ENCODE results near the gene CFAP73.
A peak's percentile ranks its signal among the peaks of the same experiment; 100 is the strongest.
"Not testable (repeated sequence)": the region's sequence is repeated elsewhere in the genome, so short reads cannot be mapped to it uniquely, and the experiment has no call there.

The CFAP73 gene

DNA sequence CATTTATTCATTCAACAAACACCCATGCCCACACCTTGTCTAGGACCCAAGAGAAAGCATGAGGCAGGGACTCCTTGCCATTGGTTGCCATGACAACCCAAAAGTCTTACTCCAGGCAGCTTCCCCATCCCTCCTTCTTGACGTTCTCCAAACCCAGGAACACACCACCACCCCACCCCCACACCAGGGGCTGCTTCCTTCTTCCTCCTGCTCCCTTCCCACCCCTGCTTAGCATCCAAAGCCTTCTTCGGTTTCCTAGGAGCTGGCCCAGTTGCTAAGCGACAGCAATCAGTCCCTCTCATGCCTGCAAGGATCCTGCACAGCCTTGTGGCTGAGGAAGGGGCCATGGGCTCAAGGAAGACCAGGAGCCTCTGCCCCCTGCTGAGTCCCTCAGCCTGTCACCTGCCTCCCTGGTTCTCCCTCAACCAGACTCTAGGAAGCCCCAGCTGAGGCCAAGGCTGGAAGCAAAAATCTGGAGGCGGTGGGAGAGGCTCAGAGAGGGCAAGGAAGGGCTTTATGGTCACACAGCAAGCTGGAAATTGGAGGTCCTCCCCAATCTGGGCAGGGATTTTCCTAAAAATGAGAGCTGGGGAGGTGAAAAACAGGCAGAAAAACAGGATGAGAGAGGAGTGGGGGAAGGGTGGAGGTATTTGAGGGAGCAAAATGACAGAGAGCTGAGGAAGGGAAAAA is 29.4 kb upstream of the CFAP73 start:
- no peak for DNase-seq (ENCODE audit: low spot score)

DNA sequence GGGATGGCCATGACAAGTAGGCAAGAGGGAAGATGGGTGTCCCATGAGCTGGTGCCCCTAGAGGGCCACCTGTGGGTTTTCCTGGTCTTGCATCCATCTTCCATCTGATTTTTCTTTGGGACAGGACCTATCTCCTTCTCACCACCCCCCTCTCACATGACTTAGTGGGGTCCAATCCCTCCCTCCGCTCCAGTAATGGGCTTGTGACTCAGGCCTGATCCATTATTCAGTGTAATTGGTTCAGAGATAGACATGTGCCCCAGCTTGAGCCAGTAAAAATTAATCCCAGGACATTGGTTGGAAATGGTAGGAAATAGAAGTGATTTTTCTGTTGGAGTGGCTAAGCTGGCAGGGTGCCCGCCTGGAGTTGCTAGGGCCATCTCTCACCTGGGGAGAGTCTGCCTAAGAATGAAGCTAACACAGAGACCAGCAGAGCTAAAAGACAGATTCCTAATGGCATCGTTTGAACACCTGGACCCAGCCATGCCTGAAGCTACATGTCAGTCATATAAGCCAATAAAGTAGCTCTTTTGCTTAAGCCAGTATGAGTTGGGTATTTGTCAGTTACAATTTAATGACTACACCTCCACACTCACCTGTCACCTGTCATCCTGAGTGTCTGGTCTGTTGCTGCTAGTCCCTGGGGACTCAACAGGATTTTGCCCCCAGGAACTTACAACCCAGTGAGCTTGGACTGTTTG is 28.7 kb upstream of the CFAP73 start:
- DNase-seq (ENCODE audit: low spot score) = no peak

DNA sequence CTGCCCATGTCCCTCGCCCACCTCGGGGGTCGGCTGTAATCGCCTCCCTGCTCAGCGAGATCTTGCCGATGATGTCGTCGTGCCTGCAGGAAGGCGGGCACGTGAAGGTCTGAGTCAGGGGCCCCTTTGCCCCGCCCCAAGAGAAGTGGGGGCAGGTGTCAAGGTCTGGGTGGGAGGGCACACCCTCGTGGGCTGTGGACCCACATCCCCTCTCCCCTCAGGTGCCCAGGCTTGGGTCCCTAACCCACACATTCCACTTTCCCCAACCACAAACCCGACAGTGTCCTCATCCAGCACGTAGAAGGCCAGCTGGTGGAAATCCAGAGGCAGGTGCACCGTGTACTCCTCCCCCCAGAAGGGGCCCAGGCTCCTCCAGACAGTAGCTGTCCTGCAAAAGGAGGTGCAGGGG is 21.7 kb upstream of the CFAP73 start:
- DNase-seq (ENCODE audit: low spot score) = no peak

DNA sequence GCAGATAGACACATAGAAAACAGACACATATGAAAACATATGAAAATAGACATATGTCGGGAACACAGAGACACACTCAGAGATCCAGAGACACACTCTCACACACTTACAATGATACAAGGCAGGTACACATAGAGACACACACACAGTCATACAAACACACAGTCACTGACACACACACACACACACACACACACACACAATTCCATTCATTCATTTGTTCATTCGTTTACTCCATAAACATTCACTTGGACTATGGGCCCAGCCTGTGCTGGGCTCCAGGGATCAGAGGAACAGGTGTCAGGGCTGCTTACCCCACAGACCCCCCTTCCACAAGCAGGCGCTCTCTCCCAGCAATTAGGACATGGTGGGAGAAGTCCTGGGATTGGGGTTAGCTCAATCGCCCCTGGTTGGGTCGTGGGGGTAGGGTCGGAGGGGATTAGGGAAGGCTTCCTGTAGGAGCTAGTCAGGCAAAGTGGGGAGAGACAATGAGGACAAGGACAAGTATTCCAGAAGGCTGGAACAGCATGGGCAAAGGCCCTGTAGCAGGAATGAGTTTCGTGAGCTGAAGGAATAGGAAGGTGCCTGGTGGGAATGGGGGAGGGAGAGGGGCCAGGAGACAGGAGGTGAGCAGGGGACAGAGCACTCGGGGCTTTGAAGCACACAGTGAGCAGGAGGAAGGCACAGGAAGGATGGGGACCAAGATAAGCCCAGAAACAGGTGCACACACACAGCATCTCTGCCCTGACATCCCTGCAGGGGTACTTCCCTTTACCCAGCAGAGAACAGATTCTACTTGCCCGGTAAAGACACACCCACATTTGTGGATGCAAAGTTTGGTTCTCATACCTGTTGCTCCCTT is 20.5 kb upstream of the CFAP73 start:
- DNase-seq (ENCODE audit: low spot score) = no peak

DNA sequence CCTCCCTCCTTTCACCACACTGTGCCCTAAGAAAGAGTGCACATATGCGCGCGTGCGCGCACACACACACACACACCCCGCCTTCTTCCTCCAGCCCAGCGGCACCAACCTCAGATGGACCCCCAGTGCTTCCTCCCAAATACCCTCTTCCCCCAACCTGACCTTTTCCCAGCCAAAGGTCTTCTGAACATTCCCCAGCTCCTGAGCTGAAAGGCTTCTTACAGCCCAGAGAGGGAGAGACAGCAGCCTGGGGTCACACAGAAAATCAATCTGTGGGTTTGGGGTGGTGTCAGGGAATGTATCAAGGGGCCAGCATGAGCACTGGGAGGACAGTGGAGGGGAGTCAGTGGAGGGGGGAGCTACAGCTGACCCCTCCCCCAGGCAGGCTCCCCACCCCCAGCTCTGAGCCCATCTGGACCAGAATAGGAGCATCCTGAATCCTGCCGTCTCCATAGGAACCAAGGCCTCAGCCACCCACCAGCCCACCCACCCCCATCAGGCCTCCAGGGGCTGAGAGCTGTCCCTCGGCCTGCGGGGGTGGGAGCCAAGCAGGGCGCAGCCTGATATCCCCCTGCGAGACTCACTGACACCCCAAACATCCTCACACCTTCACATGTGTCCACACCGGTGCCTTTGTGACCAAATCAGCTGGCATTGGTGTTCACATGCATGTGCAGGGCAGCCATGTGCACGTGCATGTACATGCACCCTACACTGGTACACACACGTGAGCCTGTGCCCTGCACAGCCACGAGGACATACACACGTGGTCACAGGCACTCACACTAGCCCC is 19.7 kb upstream of the CFAP73 start:
- no peak for DNase-seq (ENCODE audit: low spot score)

DNA sequence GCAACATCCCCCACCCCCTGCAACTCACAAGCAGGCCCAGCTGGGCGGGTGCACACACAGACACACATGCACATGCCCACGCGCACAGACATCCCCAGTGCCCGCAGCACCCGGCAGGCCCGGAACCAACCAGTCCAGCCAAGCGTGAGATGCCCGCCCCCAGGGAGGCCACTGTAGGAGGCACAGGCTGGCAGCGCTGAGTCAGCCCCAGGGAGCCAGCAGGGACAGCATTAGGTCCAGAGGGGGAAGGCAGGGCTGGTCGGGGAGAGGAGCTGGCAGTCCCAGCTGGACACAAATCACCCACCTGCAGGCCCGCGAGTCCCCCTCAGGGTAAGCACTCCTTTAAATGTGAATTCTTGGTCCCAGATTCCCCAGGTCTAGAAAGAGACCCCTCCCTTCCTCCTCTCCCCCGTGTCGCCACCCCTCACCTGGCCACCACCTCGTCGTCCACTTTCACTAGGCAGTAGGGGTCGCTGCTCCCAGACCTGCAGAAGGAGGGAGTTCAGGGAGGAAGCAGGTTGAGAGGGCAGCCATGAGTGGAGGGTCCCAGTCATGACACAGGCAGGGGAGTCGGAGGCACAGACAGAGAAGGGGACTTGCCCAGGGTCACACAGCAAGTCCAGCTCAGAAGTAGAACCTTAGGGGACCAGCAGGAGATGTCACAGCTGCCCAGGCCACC is 18.9 kb upstream of the CFAP73 start:
- peak; percentile 71 for DNase-seq (ENCODE audit: low spot score)

DNA sequence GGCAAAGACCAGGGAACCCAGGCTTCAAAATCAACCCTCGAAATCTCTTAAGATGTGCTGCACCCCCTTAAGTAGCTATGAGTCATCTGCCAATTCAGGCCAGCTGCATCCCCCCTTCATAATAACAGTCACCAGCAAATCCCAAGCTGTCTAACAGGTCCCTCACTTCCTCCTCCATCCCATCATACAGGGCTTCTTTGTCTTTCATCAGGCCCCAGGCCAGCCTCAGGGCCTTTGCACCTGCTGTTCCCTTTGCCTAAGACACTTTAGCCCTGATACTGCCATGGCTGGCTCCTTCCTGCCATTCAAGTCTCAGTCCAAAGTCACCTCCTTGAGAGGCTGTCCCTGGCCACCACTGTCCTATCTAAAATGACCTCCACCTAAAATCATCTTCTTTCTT is 18.0 kb upstream of the CFAP73 start:
- no peak for DNase-seq (ENCODE audit: low spot score)

DNA sequence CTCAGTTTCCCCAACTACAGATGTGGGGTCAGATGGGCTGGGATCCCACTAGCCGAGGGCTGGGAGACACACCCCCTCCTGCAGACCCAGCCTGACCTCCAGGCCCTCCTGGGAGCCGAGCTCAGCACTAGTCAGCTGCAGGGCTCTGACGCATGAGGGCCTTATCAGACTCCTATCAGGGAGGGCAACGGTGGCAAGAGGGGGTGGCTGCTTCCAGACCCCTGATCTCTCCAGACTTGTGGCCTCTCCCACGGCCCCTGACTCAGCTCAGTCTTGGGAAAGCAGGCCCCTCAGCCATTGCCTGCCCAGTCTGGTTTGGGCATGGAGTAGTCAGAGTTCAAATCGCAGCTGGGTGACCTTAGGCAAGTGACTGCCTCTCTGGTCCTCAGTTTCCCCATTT is 16.5 kb upstream of the CFAP73 start:
- no peak for DNase-seq (ENCODE audit: low spot score)

DNA sequence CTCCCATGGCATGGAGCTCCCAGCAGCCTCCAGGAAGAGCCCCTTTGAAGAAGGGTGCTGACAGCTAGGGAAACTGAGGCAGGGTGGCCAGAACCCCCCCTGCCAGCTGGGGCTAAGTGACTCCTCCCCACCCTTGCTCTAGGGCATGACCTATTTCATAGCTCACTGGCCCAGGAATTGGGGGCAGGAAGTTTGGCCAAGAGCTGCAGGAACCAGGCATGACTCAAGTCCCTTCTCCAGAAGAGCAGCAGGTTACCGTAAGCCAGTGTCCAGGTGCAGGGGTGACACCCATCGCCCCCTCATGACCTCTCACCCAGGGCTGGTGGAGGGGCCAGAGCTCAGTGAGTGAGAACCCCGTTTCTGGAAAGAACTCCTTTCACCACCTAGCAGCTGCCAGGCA is 15.9 kb upstream of the CFAP73 start:
- DNase-seq (ENCODE audit: low spot score) = no peak

DNA sequence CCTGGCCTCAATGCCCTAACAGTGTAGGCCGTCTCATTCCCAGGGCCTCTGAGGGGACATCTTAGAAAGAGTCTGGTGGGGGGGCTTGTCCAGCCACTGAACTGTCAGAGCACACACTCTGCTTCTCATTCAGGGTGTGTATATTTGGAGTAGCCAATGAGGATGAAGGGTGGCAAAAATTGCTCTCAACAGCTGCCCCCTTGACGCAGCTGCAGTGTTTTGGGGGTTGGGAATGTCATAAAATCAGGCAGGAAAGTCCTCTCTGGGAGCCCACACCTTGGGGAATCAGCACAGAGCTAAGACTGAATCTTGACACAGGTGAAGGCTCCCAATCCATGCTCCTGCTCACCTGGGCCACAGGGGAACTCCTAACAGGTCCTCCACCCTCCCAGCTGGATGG is 15.5 kb upstream of the CFAP73 start:
- no peak for DNase-seq (ENCODE audit: low spot score)

DNA sequence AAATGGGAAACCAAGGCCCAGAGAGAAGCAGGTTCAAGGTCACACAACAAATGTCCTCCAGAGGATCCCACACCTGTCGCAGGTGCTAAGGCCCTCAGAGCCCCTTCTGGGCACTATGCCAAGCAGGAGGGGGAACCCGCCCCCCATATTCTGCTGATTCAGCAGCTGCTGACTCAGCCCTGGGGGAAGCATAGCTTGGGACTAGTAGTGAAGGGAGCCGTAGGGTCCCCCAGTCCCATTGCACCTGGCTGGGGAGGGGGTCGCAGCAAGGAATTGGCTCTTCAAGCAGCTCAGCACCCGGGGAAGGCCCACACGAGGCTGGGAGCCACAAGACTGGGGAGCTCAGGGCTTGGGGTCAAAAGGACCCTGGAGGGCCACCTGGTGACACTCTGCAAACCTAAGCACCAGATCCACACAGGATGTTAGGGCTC is 15.0 kb upstream of the CFAP73 start:
- no peak for DNase-seq (ENCODE audit: low spot score)

DNA sequence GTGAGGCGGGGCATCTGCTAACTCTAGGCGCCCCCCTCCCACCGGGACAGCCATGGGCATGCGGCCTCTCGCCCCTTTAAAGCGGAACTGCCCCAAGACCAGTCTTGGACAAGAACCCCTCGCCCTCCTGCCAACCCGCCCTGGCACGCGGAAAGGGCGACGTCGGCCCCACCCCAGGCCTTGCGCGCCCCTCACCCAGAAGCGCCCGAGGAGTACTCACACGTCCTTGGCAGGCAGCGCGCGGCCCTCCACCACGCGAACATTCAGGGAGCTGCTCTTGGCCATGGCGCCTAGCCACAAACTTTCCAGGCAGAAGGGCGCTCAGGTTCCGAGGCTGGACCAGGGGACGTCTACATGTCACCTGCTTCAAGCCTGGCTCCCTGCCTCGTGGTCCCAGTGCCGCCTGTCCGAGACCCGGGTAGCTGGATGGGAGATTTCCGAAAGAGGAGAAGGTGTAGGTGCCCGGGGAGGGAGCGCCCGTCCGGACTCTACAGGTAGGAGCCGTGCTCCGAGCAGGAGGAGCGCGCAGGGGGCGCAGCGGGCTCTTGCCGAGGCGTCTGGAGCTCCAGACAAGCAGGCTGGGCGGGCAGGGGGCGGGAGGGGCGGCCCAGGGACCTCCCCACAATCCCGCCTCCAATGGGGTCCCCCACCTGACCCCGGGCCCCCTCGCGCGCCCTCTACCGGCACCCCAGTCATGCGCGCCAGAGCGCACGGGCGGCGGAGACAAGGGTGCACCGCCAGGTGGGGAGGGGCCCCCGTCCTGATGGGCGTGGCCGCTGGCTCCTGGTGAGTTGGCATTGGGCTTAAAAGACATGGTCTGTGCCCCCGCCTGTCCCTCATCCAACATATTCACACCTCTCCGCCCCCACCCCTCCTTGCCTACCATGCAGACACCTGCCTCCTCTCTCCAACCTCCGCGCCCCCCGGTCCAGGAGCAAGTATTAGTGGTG is 14.1 kb upstream of the CFAP73 start, which contains the start of gene RASAL1:
Gene RASAL1 (minus strand): TSS at position 584 of the 950 bp plus-strand sequence. CDS start 299 bp downstream, at position 285.
- peak; percentile 83 for DNase-seq (ENCODE audit: low spot score)

DNA sequence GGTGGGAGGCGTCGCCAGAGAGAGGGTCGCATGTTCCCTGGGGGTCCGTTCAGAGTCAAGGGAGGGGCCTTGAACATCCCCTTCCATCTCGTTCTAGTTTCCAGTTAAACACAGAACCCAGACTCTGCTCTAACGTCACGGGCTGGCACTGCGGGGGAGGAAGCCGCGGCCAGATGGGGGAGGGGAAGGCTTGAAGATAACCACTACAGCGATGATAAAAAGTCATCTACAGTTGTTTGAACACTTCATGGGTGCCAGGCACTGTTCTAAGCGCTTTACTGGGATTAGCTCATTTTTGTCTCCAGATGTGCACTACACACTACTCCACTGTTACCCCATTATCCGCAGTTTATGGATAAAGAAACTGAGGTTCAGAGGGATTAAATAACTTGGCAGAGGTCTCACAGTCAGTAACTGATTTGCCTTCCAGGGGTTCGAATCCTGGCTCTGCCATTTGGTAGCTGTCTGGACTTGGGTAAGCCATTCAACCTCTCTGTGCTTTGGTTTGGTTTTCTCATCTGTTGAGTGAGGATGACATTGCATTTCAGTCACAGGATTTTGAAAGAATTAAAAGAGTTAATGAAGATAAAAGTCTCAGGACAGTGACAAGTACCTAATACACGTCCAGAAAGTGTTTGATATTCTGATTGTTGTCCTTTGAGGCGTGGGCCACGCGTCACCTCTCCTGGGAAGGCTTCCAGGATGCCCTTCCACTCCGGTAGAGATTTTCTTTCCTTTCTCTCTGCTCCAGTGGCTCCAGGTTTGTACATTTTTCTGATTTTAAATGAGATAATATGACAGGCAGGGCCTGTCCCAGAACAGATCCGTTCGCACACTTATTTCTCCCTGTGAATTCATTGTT is 13.2 kb upstream of the CFAP73 start:
- peak; percentile 73 for DNase-seq (ENCODE audit: low spot score)

DNA sequence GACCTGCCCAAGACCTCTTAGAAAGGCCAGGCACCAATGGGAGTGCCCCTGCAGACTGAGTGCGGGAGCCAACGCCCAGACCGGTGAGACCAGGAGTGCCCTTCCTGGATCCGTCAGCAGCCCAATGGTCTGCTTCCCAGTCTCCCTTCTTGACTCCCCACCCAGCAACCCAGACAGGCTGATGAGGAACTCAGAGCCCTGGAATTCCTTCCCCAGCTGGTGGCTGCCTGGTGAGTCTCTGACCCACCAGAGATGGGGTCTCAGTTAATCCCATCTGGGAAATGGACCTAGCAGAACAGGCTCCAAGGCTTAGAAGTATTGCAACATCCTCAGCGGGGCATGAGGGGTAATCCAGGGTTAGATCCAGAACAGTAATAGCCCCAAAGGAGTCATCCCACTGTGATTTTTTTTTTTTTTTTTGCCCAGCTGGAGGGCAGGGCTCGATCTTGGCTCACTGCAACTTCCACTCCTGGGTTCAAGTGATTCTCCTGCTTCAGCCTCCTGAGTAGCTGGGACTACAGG is 12.5 kb upstream of the CFAP73 start:
- no peak for DNase-seq (ENCODE audit: low spot score)

DNA sequence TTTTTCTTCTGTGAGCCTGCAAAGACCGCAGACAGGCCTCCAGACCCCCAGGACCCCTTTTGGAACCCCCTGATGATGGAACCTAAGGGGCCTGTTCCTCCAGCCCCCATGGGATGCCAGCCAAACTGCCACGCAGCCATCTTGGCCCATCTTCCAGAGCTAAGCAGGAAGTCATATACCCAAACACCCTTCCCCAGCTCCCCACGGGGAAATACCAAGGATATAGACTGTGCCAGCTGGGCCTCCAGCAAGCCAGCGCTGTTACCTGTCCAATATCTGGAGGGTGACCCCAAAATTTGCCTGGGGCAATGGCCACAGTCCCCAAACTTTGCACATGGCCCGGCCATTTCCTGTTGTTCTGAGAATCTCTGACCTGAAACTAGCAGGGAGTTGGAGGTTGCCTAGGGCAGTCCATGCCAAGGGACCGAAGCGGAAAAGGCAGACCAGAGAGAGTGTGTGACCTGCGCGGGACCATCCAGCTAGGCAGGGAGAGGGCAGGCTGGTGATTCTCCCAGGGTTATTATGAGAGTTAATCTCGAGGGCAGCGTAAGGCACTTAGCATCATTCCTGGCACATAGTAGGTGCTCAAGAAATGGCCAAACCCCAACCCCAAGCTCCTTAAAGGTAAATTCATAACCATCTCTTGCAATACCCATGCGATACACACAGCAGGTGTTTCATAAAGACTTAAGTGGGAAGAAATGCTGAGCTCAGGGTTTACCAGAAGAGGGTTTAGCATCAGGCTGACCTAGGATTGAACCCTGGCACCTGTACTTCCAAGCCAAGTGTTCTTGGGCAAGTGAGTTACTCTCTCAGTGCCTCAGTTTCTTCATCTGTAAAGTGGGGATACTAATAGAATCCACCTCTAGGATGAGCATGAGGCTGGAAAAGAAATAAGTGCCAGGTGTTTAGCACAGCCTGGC is 11.4 kb upstream of the CFAP73 start:
- no peak for DNase-seq (ENCODE audit: low spot score)

DNA sequence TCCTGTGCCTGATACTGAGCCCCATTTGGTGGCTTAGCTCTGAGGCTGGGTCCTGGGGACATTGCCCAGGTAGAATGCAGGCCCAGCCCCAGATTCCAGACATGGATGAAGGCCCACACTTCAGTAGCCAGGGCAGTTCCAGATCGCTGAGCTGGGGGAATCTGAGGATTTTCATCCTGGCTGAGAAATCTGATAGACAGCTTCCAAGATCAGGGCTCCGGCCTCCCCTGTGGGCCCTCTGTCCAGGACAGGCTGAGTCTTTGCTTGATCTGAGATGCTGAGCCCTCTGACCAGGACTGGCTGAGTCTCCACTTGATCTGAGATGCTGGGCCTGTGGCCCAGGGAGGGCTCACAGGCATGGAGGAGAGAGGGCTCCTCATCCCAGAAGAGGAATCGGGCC is 10.7 kb upstream of the CFAP73 start:
- no peak for DNase-seq (ENCODE audit: low spot score)

DNA sequence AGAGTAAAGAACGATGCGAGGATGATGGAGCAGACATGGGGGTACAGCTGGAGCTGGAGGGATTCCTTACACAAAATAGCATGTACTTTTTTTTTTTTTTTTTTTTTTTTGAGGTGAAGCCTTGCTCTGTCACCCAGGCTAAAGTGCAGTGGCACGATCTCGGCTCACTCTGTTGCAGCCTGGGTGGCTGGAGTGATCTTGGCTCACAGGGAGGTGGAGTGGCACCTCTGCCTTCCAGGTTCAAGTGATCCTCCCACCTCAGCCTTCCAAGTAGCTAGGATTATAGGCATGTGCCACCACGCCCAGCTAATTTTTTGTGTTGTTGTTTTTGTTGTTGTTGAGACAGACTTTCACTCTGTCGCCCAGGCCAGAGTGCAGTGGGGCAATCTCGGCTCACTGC is 8.8 kb upstream of the CFAP73 start:
- DNase-seq (ENCODE audit: low spot score) = no peak

DNA sequence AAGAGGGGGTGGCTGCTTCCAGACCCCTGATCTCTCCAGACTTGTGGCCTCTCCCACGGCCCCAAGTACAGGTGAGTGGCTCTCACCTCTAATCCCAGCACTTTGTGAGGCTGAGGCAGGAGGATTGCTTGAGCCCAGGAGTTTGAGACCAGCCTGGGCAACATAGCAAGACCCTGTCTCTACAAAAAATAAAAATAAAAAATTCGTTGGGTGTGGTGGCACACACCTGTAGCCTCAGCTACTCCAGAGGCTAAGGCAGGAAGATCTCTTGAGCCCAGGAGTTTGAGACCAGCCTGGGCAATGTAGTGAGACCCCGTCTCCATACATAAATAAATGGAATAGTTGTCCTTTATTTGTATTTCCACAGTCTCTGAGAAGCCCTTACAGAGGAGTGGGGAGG is 7.8 kb upstream of the CFAP73 start:
- DNase-seq (ENCODE audit: low spot score) = not testable (repeated sequence)
